Skeletal muscle tissue (tissue), 4 donors: ENCODE measurements around the gene DNMT3A. TPM values are rescaled to one million over a fixed set of nuclear protein-coding genes. Genes with fewer than 3 reads are reported as not detected.

ENCODE experiments used
- H3K27ac ChIP-seq: one replicate; pipeline ENCODE4 v1.7.0; 2013; ENCODE audit warnings: mild to moderate bottlenecking, low read depth, low read length, inconsistent platforms
- H3K27me3 ChIP-seq, 3 donors: one replicate each; pipeline ENCODE4 v1.7.0; 2013; ENCODE audit warnings: low read length in 3 of 3; ENCODE audit not compliant: control insufficient read depth in 3 of 3, insufficient read depth in 3 of 3
- H3K36me3 ChIP-seq, 3 donors: one replicate each; pipeline ENCODE4 v1.7.0; 2013; ENCODE audit warnings: low read length in 3 of 3; ENCODE audit not compliant: control insufficient read depth in 3 of 3, insufficient read depth in 3 of 3
- H3K4me1 ChIP-seq, 3 donors: one replicate each; pipeline ENCODE4 v1.7.0; 2013; ENCODE audit warnings: low read length in 3 of 3, mild to moderate bottlenecking in 3 of 3; ENCODE audit not compliant: control insufficient read depth in 3 of 3, insufficient read depth in 3 of 3
- H3K4me3 ChIP-seq, 3 donors: one replicate each; pipeline ENCODE4 v1.7.0; 2013; ENCODE audit warnings: low read length in 3 of 3
- H3K9ac ChIP-seq, 3 donors: one replicate each; pipeline ENCODE4 v1.7.0; 2013; ENCODE audit warnings: low read length in 3 of 3, mild to moderate bottlenecking in 3 of 3, moderate library complexity in 2 of 3, low read depth in 1 of 3
- H3K9me3 ChIP-seq, 3 donors: one replicate each; pipeline ENCODE4 v1.7.0; 2013; ENCODE audit warnings: low read length in 3 of 3; ENCODE audit not compliant: control insufficient read depth in 3 of 3
- total RNA-seq: library from RNA; depleted of rRNA; stranded (reverse); fragments of >200 nt; gene quantifications from one replicate; pipeline ENCODE4 v1.2.3, GENCODE V29; 2014
- donor health status: Osteomylitis.

Gene DNMT3A
- total RNA-seq, 1 donor from 2014 or later, result 62.1 TPM

DNA sequence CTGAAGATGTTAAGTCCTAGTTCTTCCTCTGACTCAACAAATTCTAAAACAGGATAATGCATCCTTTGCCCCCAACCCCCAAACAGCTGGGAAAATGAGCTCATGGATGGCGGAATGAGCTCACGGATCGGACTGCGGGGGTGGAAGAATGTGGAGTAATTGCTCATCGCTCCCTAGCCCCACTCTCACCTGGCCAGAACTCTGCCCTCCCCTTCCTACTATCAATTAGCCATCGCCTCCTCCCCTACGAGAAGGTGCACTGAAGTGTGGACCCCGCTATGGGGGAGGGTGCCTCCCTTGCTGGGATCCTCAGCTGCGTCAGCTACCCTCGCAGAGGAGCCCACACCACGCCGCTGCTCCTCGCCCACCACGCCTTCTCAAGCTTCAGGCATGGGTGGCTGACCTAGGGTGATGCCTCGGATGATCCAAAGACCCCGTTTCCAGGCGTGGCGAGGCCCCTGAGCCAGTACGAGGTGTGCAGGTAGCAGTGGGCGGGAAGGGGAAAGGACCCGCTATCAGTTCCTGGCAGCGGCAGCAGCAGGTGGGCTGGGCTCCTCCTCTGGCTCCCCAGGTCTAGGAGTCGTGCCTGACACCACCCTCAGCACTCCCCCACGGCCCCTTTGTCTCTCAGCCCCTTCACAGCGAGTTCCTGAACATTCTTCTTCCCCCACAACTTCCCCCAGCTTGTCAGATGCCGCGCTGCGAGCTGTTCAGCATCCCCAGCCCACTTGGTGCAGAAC, 91.2 kb downstream of the DNMT3A start:
- Histone ChIP-seq H3K4me3 (no peak overlapping the region), H3K27me3 (no peaks in the 10 kb centered on the region), H3K36me3 (peaks cover 29 to 45% (median 40%) of the 10 kb centered on the region in 3 donors), H3K9ac (no peak overlapping the region), H3K27ac (no peak overlapping the region), H3K9me3 (no peaks in the 10 kb centered on the region), H3K4me1 (peaks cover 3 to 9% (median 7%) of the 10 kb centered on the region in 3 donors)

DNA sequence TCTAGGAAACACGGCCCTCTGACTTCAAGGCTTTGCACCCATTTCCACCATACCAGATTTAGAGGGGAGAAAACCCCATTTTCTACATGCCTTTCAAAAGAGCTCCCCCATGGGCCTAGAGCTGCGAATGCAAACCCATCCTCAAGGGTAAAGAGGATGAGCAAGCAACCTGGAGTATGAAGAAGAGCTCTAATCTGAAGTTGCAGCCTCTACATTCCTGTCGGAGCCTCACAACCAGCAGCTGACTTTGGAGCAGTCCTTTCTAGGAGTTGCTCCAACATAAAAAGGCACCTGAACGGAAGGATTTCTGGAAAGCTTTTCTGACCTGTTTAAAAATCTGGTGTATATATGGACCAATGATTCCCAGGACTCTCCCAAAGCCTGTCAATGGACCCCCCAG, 91.9 kb downstream of the DNMT3A start:
- H3K27me3 ChIP-seq, result no peaks in the 10 kb centered on the region
- no peak overlapping the region for H3K27ac ChIP-seq
- H3K4me1 ChIP-seq, result peaks cover 3 to 9% (median 7%) of the 10 kb centered on the region in 3 donors
- H3K36me3 ChIP-seq, result peaks cover 33 to 46% (median 43%) of the 10 kb centered on the region in 3 donors
- no peaks in the 10 kb centered on the region for H3K9me3 ChIP-seq
- H3K9ac ChIP-seq, result no peak overlapping the region
- H3K4me3 ChIP-seq, result no peak overlapping the region

DNA sequence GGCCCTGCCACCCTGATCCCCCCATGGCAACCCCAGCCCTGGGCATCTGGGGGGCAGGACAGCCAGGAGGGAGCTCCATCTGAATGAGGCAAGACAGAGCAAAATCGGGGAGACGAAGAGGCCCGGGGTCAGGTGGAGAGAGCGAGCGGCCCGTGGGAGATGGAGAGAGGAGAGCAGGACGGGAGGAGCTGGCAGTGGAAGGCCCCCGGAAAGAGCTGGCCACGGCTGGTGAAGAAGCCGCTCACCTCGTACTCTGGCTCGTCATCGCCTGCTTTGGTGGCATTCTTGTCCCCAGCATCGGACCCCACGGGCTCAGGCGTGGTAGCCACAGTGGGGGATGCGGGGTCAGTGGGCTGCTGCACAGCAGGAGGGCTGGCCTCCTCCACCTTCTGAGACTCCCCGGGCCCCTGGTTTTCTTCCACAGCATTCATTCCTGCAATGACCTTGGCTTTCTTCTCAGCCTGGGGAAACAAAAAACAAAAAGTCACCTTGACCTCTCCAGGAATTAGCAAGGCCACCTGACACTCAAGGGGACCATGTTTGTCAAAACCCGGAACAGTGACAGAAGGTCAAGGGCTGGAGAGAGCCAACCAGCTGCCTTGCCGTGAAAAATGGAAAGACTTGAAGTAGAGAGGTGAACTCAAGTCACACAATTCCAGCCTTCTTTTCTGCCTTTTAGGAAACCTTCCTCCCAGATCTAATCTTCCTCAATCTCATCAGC, 93.8 kb downstream of the DNMT3A start:
- H3K27me3 ChIP-seq, result no peaks in the 10 kb centered on the region
- peaks cover 2 to 9% (median 6%) of the 10 kb centered on the region in 3 donors for H3K4me1 ChIP-seq
- no peak overlapping the region for H3K27ac ChIP-seq
- no peak overlapping the region for H3K4me3 ChIP-seq
- peaks cover 48 to 57% (median 53%) of the 10 kb centered on the region in 3 donors for H3K36me3 ChIP-seq
- no peak overlapping the region for H3K9ac ChIP-seq
- H3K9me3 ChIP-seq, result no peaks in the 10 kb centered on the region

DNA sequence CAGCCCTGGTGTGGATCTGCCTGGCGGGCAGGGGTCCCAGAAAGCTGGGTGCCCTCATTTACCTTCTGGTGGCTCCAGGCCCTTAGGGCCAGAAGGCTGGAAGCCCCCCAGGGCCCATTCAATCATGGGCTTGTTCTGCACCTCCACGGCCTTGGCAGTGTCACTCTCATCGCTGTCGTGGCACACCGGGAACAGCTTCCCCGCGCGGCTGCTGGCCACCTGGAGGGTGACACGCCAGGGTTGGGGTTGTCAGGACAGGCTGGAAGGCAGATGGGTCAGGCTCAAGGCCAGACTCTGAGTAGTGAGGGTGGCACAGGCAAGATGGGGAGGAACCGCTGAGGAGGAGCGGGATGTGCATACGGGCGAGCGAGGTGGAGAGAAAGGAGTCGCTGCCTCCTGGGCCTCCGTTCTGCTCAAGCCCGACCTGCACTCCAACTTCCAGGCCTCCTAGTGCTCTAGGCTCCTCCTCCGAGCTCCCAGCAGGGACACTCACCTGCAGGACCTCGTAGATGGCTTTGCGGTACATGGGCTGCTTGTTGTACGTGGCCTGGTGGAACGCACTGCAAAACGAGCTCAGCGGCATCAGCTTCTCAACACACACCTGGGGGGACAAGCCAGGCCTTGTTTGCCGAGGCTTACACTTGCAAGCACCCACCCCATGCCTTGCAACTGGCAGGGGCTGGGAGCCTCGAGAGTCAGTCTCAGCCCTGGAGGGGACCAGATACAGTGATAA, 95.0 kb downstream of the DNMT3A start:
- no peaks in the 10 kb centered on the region for H3K9me3 ChIP-seq
- H3K36me3 ChIP-seq, result peaks cover 58 to 67% (median 60%) of the 10 kb centered on the region in 3 donors
- H3K9ac ChIP-seq, result no peak overlapping the region
- H3K27ac ChIP-seq, result no peak overlapping the region
- peaks cover 0 to 6% (median 4%) of the 10 kb centered on the region in 3 donors for H3K4me1 ChIP-seq
- no peaks in the 10 kb centered on the region for H3K27me3 ChIP-seq
- no peak overlapping the region for H3K4me3 ChIP-seq

DNA sequence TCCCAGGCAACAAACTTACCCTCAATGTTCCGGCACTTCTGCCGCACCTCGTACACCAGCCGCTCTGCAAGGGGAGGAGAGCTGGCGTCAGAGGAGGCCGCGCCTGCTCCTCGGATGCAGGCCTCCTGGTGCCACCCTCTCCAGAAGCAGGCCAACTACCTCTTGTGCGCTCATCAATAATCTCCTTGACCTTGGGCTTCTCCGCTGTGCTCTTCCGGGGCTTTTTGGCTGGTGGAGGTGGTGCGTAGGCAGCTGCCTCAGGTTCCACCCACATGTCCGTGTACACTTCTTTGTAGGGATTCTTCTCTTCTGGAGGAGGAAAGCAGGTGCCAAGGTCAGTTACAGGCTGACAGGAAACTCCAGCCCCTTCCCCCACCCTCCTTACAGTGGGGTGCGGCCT, 95.7 kb downstream of the DNMT3A start:
- Histone ChIP-seq H3K9ac (no peak overlapping the region), H3K27ac (no peak overlapping the region), H3K9me3 (no peaks in the 10 kb centered on the region), H3K4me3 (no peak overlapping the region), H3K4me1 (no peaks in the 10 kb centered on the region), H3K36me3 (peaks cover 66 to 74% (median 67%) of the 10 kb centered on the region in 3 donors), H3K27me3 (no peaks in the 10 kb centered on the region)

DNA sequence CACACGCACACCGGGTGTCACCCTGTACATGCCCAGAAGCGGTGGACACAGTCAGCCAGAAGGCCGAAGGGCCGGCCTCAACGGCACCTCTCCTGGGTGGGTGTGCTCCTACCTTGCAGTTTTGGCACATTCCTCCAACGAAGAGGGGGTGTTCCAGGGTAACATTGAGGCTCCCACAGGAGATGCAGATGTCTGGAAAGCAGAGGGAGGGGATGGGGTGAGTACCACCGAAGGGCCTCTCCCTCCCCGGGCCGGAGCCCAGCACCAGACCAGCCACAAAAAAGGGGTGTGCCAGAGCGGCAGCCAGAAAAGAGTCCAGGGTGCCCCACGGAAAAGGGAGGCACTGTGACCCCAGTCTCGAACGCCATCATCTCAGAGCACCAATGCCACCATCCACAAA, 96.6 kb downstream of the DNMT3A start:
- Histone ChIP-seq H3K9me3 (no peaks in the 10 kb centered on the region), H3K36me3 (peaks cover 74 to 79% (median 76%) of the 10 kb centered on the region in 3 donors), H3K27ac (no peak overlapping the region), H3K4me1 (no peaks in the 10 kb centered on the region), H3K27me3 (no peaks in the 10 kb centered on the region), H3K4me3 (no peak overlapping the region), H3K9ac (no peak overlapping the region)

DNA sequence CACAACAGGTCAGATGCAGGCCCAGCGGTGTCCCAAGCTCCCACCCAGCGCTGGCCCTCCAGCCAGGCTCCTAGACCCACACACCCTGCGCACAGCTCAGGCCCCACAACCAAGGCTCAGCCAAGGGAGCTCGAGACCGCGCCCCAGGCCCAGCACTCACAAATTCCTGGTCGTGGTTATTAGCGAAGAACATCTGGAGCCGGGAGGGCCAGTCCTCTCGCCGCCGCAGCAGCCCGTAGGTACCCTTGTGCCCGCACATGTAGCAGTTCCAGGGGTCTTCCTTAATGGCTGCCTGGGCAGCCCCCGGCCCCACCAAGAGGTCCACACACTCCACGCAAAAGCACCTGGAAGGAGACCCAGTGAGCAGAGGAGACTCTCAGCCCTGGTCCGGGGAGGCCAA, 97.7 kb downstream of the DNMT3A start:
- H3K36me3 ChIP-seq, result peaks cover 86 to 87% (median 87%) of the 10 kb centered on the region in 3 donors
- H3K27me3 ChIP-seq, result no peaks in the 10 kb centered on the region
- no peak overlapping the region for H3K27ac ChIP-seq
- H3K9ac ChIP-seq, result no peak overlapping the region
- H3K9me3 ChIP-seq, result no peaks in the 10 kb centered on the region
- H3K4me3 ChIP-seq, result no peak overlapping the region
- H3K4me1 ChIP-seq, result no peaks in the 10 kb centered on the region

DNA sequence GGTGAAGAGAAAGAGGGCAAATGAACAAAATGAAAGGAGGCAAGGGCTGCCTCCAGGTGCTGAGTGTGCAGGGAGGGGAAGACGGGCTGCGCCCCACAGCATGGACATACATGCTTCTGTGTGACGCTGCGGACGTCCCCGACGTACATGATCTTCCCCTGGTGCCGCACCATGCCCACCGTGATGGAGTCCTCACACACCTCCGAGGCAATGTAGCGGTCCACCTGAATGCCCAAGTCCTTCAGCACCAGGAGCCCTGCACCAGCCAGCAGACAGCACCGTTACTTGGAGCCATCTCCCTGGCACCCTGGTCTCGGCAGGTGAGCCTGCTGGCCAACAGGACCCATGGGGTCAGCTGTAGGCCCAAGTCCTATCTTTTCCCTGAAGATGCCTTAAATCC, 100.3 kb downstream of the DNMT3A start:
- Histone ChIP-seq H3K36me3 (peaks cover 86 to 89% (median 87%) of the 10 kb centered on the region in 3 donors), H3K4me3 (no peak overlapping the region), H3K9me3 (no peaks in the 10 kb centered on the region), H3K27me3 (no peaks in the 10 kb centered on the region), H3K4me1 (no peaks in the 10 kb centered on the region), H3K27ac (no peak overlapping the region), H3K9ac (no peak overlapping the region)

DNA sequence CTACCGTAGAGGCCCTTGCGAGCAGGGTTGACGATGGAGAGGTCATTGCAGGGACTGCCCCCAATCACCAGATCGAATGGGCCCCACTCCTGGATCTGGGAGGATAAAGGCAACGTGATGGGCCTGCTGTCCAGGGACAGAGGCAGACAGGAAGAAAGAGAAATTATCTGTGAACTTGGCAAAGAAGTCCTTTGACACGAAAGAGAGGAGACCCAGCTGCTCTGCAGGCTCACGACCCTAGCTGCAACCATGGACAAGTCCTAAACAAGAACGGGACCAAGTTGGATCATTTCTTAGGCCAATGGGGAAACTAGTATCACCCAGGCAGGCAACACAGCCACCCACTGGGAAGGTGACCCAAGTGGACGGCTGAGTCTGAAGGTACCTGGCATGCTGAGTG, 101.1 kb downstream of the DNMT3A start:
- no peaks in the 10 kb centered on the region for H3K27me3 ChIP-seq
- H3K36me3 ChIP-seq, result peaks cover 81 to 88% (median 84%) of the 10 kb centered on the region in 3 donors
- H3K27ac ChIP-seq, result no peak overlapping the region
- H3K4me3 ChIP-seq, result no peak overlapping the region
- H3K9me3 ChIP-seq, result no peaks in the 10 kb centered on the region
- no peak overlapping the region for H3K9ac ChIP-seq
- H3K4me1 ChIP-seq, result no peaks in the 10 kb centered on the region
